HG03139 (cell line): ENCODE results near the gene SEC23B.
"Not testable (repeated sequence)": the region's sequence is repeated elsewhere in the genome, so short reads cannot be mapped to it uniquely, and the experiment has no call there.

Experiments used
- ATAC-seq: cut with Tn5 transposase; IDR thresholded peaks from one replicate; pipeline ENCODE4 v1.9.1; 2021; ENCODE audit not compliant: unreplicated experiment

The SEC23B gene

GRCh38 chr20:18507218-18508191, at the start of gene SEC23B:
Gene SEC23B, plus strand, starts transcription at chr20:18507940. Its CDS starts 2,896 bp downstream, at chr20:18510836.
- ATAC-seq: peak; percentile 94

- ATAC-seq: no peak
Measured at GRCh38 chr20:18465536-18466200, 42.1 kb upstream of the SEC23B start.

GRCh38 chr20:18466574-18466893, 41.2 kb upstream of the SEC23B start:
- no peak for ATAC-seq

- ATAC-seq: peak; percentile 95
Measured at GRCh38 chr20:18466894-18467730, 40.6 kb upstream of the SEC23B start, which contains the start of the genes DZANK1 and POLR3F. Gene DZANK1, minus strand, starts transcription at chr20:18467030. Its CDS starts 1,672 bp downstream, at chr20:18465358. Gene POLR3F, plus strand, starts transcription at chr20:18467390. Its CDS starts 117 bp downstream, at chr20:18467507.

GRCh38 chr20:18477218-18477617, 30.5 kb upstream of the SEC23B start:
- ATAC-seq: no peak

GRCh38 chr20:18477821-18478220, 29.9 kb upstream of the SEC23B start:
- ATAC-seq: no peak

GRCh38 chr20:18481596-18481995, 26.1 kb upstream of the SEC23B start:
- no peak for ATAC-seq

- no peak for ATAC-seq
Measured at GRCh38 chr20:18488301-18488700, 19.4 kb upstream of the SEC23B start.

- no peak for ATAC-seq
Measured at GRCh38 chr20:18496042-18496441, 11.7 kb upstream of the SEC23B start.

GRCh38 chr20:18496740-18497592, 10.8 kb upstream of the SEC23B start, which contains the start of gene RBBP9:
Gene RBBP9, minus strand, starts transcription at chr20:18497225. Its CDS starts 58 bp downstream, at chr20:18497167.
- ATAC-seq: peak; percentile 98

GRCh38 chr20:18497603-18498002, 10.1 kb upstream of the SEC23B start:
- ATAC-seq: no peak

GRCh38 chr20:18501672-18502071, 6.1 kb upstream of the SEC23B start:
- not testable (repeated sequence) for ATAC-seq

- ATAC-seq: no peak
Measured at GRCh38 chr20:18504479-18505060, 3.2 kb upstream of the SEC23B start.

GRCh38 chr20:18506744-18507143, 996 bp upstream of the SEC23B start:
- no peak for ATAC-seq

GRCh38 chr20:18511571-18511970, 3.8 kb downstream of the SEC23B start:
- no peak for ATAC-seq

- no peak for ATAC-seq
Measured at GRCh38 chr20:18513208-18513607, 5.5 kb downstream of the SEC23B start.

GRCh38 chr20:18514127-18514526, 6.4 kb downstream of the SEC23B start:
- ATAC-seq: no peak

- no peak for ATAC-seq
Measured at GRCh38 chr20:18515973-18516372, 8.2 kb downstream of the SEC23B start.

- ATAC-seq: not testable (repeated sequence)
Measured at GRCh38 chr20:18522066-18522465, 14.3 kb downstream of the SEC23B start.

- ATAC-seq: no peak
Measured at GRCh38 chr20:18523066-18523465, 15.3 kb downstream of the SEC23B start.
